ELR (cell line): ENCODE measurements around the gene BBS2.
"Not testable (repeated sequence)": the region's sequence is repeated elsewhere in the genome, so short reads cannot be mapped to it uniquely, and the experiment has no call there.

Experiments
- DNase-seq: peaks from one replicate; pipeline ENCODE4 v3.0.0-alpha.2; 2015; ENCODE audit warnings: low read depth

Gene BBS2

GRCh38 chr16:56518425-56518824, 1.4 kb downstream of the BBS2 start:
- peak; percentile 36 for DNase-seq

- no peak for DNase-seq
Observed at GRCh38 chr16:56517206-56517605, 2.6 kb downstream of the BBS2 start.

GRCh38 chr16:56515665-56516064, 4.2 kb downstream of the BBS2 start:
- no peak for DNase-seq

- DNase-seq = peak; percentile 48
Observed at GRCh38 chr16:56514845-56515244, 5.0 kb downstream of the BBS2 start.

GRCh38 chr16:56513972-56514371, 5.9 kb downstream of the BBS2 start:
- peak; percentile 78 for DNase-seq

GRCh38 chr16:56513091-56513490, 6.7 kb downstream of the BBS2 start:
- no peak for DNase-seq

- DNase-seq = no peak
Observed at GRCh38 chr16:56512025-56512424, 7.8 kb downstream of the BBS2 start.

- no peak for DNase-seq
Observed at GRCh38 chr16:56510544-56510943, 9.3 kb downstream of the BBS2 start.

GRCh38 chr16:56506941-56507340, 12.9 kb downstream of the BBS2 start:
- DNase-seq = peak; percentile 56

GRCh38 chr16:56505181-56505580, 14.6 kb downstream of the BBS2 start:
- no peak for DNase-seq

GRCh38 chr16:56493815-56494214, 26.0 kb downstream of the BBS2 start:
- no peak for DNase-seq

- DNase-seq = no peak
Observed at GRCh38 chr16:56493126-56493525, 26.7 kb downstream of the BBS2 start.

- DNase-seq = no peak
Observed at GRCh38 chr16:56491657-56492261, 28.1 kb downstream of the BBS2 start.

- not testable (repeated sequence) for DNase-seq
Observed at GRCh38 chr16:56488868-56489267, 31.0 kb downstream of the BBS2 start.

GRCh38 chr16:56488035-56488434, 31.8 kb downstream of the BBS2 start:
- no peak for DNase-seq

GRCh38 chr16:56483394-56483793, 36.4 kb downstream of the BBS2 start:
- no peak for DNase-seq

- DNase-seq = no peak
Observed at GRCh38 chr16:56482683-56483236, 37.1 kb downstream of the BBS2 start.

GRCh38 chr16:56481468-56482122, 38.2 kb downstream of the BBS2 start:
- peak; percentile 14 for DNase-seq

- DNase-seq = no peak
Observed at GRCh38 chr16:56480776-56481467, 38.9 kb downstream of the BBS2 start.

GRCh38 chr16:56479469-56479868, 40.4 kb downstream of the BBS2 start:
- DNase-seq = no peak

- no peak for DNase-seq
Observed at GRCh38 chr16:56478281-56479049, 41.4 kb downstream of the BBS2 start.
